NCI-H187 (cell line): ENCODE measurements around the gene DNASE1L3.
A peak's percentile ranks its signal among the peaks of the same experiment; 100 is the strongest.

Source experiments
- DNase-seq, 2 experiments: peaks; one replicate each; lab custom pipeline; 2025; lab: John Stamatoyannopoulos, UW

Gene DNASE1L3

DNA sequence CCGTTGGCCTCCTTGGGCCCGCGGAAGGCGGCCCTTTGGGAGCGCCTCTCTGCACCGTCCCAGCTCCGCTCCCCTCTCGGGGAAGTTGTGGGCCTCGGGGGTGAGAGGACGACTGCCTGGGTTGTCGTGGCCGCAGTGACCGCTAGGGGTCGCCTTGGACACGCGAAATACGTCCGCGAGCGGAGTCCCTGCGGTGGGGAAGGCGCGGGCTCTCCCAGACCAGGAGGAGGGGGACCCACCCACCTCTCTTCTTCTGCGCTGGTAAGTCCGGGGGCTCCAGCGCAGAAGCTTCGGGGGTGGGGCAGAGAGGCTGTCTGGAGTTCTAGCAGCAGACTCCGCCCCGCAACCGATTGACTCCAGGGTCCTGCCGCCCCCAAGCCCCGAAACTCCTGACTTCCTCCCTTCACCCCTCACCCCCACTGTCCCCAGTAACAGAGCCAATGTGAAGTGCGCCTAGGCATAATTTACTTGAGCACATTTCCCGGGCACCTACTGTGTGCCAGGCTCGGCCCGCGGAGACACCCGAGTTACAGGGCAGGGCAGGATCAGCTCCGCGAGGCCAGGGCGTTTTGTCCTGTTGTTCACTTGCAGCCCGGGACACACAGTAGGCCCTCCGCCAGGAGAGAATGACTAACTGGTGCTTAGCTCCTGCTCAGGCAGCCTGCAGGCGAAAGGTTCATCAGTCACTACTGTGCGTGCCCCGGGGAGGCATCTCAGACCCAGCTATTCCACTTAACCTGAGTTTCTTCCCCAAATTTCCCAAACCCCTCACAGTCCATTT is 32.8 kb downstream of the DNASE1L3 start:
- peak; percentile 19 to 43 for DNase-seq

DNA sequence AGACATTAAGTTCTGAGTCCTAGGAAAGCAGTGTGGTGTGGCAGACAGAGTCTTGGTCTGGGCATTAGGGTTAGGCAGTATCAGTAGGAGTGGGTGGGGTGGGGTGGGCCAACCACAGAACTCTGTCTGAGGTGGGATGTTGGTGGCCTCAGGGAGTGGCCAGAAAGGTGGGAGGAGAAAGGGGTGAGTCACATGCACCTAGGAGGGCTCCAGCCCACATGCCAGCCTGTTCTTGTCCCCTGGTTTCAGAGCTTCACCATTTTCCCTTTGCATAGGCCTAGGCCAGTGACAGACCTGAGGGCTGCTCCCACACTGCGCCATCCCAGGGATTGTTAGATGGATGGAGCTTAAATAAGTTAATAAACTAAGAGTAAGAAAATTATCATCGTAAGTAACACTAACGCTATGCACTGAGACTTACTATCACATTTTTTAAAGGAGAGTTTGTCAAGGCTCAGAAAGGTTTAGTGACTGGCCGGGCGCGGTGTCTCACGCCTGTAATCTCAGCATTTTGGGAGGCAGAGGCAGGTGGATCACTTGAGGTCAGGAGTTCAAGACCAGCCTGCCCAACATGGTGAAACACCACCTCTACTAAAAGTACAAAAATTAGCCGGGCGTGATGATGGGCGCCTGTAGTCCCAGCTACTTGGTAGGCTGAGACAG is 33.8 kb downstream of the DNASE1L3 start:
- DNase-seq, result no peak

- no peak for DNase-seq
Observed at GRCh38 chr3:58176185-58176530, 34.6 kb downstream of the DNASE1L3 start.

GRCh38 chr3:58175437-58176184 is 35.2 kb downstream of the DNASE1L3 start:
- no peak for DNase-seq

GRCh38 chr3:58175187-58175436 is 35.7 kb downstream of the DNASE1L3 start:
- no peak for DNase-seq

GRCh38 chr3:58173669-58174398 is 36.9 kb downstream of the DNASE1L3 start:
- no peak for DNase-seq

- DNase-seq, result no peak
Observed at GRCh38 chr3:58173029-58173668, 37.6 kb downstream of the DNASE1L3 start.

- no peak for DNase-seq
Observed at GRCh38 chr3:58171126-58171525, 39.6 kb downstream of the DNASE1L3 start.

DNA sequence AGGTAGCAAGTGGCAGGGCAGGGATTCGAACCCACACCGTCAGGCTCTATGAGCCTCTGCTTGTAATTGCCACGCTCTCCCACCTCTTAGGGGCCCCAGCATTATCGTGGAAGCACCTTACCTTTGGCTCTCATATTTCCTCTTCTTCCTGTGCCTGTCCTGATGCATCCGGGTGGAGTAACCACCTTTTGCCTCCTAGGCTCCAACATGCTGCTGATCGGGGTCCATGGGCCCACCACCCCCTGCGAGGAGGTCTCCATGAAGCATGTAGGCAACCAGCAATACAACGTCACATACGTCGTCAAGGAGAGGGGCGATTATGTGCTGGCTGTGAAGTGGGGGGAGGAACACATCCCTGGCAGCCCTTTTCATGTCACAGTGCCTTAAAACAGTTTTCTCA is 40.4 kb downstream of the DNASE1L3 start:
- no peak for DNase-seq

- no peak for DNase-seq
Observed at GRCh38 chr3:58169371-58169770, 41.4 kb downstream of the DNASE1L3 start.

DNA sequence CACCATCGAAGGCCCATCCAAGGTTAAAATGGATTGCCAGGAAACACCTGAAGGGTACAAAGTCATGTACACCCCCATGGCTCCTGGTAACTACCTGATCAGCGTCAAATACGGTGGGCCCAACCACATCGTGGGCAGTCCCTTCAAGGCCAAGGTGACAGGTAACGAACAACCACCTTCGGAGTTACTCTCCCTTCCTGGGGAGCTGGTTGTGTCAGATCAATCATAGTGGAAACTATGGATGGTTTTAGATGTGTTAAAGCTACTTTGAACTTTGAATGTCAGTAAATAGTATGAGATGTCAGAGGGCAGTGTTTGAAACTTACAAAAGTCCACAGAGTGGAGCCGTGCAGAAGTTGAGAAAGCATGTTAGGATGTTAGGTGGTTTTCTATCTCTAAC is 42.3 kb downstream of the DNASE1L3 start:
- no peak for DNase-seq

DNA sequence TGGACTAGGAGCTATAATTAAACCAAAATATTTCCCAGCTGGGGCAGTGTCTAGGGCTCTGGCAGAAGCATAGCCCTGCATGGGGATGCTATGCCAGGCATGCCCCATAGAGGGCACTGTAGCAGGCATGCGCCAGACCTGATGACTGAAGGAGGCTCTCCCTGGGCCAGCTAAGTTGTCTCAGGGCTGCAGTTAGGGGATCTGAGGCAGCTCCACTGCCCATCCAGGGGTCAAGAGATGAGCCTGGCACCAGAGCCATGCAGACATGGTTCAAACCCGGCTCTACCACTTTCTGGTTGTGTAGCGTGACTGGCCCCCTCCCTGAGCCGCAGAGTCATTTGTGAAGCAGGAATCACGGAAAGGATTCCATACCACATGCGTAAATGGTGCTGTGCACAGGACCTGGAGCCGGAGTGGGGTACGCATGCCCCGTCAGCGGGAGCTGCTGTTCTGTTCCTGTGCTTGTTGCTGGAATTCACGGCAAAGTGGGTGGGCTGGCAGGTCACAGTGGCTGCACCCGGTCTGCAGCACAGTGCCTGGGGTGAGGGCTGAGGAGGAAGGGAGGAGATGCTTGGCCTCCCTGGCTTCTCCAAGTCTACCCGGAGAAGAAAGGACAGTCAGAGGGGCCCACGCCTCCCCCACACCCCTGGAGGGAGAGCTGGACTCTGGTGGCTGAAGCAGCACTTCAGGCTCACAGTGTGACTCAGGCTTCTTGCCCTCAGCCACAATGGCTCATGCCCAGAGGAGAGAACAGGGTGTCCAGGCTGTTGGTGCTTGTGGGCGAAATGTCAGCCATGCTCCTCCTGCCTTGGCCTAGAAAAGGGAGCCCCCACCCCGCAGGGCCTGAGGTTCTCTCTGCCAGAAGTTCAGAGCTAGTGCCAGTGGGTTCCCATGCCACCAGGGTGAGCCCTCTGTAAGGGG is 43.1 kb downstream of the DNASE1L3 start:
- no peak for DNase-seq

DNA sequence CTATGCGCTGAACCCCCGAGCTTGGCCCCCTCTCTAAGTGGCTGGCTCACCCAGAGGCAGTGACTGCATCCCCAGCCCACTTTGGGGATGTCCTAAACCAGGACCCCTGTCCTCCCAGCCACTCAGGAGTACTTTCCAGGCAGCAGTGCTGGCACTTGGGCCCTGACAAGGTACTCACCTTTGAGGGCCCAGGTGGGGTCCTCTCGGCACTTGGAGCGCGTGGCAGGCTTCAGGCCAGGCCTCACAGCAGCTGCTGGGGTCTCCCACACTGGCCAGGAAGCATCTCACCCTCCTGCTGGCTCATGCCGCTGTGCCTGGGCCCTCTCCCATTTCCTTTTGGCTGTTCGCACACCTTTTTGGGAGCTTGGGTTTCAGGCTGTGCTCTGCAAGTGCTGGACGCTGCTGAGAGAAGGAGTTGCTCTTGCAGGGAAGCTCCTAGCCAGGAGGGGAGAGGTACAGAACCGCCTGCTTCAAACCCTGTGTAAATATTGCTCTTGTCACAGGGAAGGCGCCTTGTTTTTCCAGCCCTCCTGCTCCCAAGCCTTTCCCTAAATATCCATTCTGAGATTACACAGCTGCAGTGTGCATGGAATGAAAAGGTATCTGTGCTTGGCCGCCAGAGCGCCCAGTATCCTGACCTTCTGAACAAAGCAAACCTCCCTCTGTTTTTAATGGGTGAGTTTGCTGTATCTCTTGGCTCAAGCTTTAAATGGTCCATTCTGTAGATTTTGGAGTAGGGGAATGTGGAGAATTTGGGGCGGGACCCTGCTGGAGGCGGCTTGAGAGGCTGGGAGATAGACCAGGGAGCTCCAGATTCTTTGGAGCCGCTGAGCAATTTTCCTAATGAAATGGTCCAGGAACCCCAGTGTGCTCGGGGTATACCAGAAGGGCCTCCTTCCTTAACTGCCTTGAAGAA is 45.6 kb downstream of the DNASE1L3 start:
- no peak for DNase-seq

- DNase-seq, result no peak
Observed at GRCh38 chr3:58164199-58164879, 46.4 kb downstream of the DNASE1L3 start.

DNA sequence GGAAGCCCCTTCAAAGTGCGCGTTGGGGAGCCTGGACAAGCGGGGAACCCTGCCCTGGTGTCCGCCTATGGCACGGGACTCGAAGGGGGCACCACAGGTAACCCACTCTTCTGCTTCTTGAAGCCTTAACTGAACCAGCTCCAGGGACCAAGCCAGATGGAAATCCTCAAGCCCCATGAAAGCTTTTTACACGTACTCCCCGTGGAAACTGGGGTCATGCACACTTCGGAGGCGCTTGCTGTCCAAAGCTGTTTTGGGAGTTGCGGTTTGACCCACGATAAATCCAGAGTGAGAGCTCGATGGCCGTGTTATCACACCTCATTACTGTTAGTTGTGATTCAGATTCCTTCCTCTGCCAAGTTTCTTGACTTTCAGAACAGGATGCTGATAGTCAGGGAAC is 47.5 kb downstream of the DNASE1L3 start:
- no peak for DNase-seq

GRCh38 chr3:58161435-58162398 is 49.1 kb downstream of the DNASE1L3 start:
- DNase-seq, result no peak

- no peak for DNase-seq
Observed at GRCh38 chr3:58160399-58160798, 50.4 kb downstream of the DNASE1L3 start.
